Cardiac muscle cell (in vitro differentiated cells and primary cell): ENCODE measurements around the gene INHA. TPM values are rescaled to one million over a fixed set of nuclear protein-coding genes. Genes with fewer than 3 reads are reported as not detected.

Experiments
- DNase-seq, 2 donors: peaks; one replicate each; pipeline versions ENCODE4 v3.0.0 to v3.0.0-alpha.2; 2010 to 2017; ENCODE audit warnings: low read depth in 1 of 2, low spot score in 1 of 2
- H3K27ac ChIP-seq: fragments of 200-600 bp; sonication (generic); 2 replicates; pipeline ENCODE4 v1.5.1; 2016
- H3K27me3 ChIP-seq: fragments of 200-600 bp; sonication (generic); 2 replicates; pipeline ENCODE4 v1.6.0; 2016; ENCODE audit warnings: control low read depth
- H3K36me3 ChIP-seq: fragments of 200-600 bp; sonication (generic); 2 replicates; pipeline ENCODE4 v1.5.1; 2016; ENCODE audit warnings: control low read depth
- H3K4me1 ChIP-seq: fragments of 200-600 bp; sonication (generic); 2 replicates; pipeline ENCODE4 v1.8.1; 2017; ENCODE audit warnings: low read depth, mild to moderate bottlenecking, mixed run types
- H3K4me3 ChIP-seq: fragments of 200-600 bp; sonication (generic); 2 replicates; pipeline ENCODE4 v1.5.1; 2016; ENCODE audit warnings: mild to moderate bottlenecking
- H3K9me3 ChIP-seq: fragments of 200-600 bp; sonication (generic); 2 replicates; pipeline ENCODE4 v1.5.1; 2017; ENCODE audit warnings: low read depth, mild to moderate bottlenecking, control low read depth
- CTCF ChIP-seq: IDR thresholded peaks from 2 replicates; pipeline ENCODE4 v1.5.1; 2012; ENCODE audit warnings: low read depth, mild to moderate bottlenecking, low read length
- polyA plus RNA-seq: library from polyadenylated mRNA; unstranded; fragments of >200 nt; fragmentation: Nextera tagmentation; extraction: Ambion mirVana; gene quantifications from 2 replicates; pipeline ENCODE4 v1.2.1, GENCODE V29; 2016
- total RNA-seq: library from RNA; depleted of rRNA; stranded (reverse); fragments of >200 nt; gene quantifications from 2 replicates; pipeline ENCODE4 v1.2.3, GENCODE V29; 2016

INHA gene
- total and polyA plus RNA-seq, 2 experiments from 2014 or later, result 11.4 to 39.1 TPM

DNA sequence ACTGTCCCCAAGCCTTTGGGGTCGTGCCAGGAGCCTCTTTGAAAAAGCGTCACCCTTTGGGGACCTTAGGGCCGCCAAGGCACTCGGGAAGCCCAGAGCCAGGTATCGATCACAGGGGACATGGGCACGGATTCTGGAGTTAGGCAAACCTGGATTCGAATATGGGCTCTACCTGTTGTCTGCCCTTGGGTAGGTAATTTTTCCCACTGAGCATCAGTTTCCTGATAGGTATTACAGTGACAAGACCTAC, 19.0 kb upstream of the INHA start:
- Histone ChIP-seq H3K4me3 (peak overlapping the region; percentile 47), H3K4me1 (peaks cover 3% of the 10 kb centered on the region), H3K9me3 (no peaks in the 10 kb centered on the region), H3K27ac (no peak overlapping the region), H3K36me3 (peaks cover 21% of the 10 kb centered on the region), H3K27me3 (no peaks in the 10 kb centered on the region)
- TF ChIP-seq CTCF, result no peak
- no peak for DNase-seq

DNA sequence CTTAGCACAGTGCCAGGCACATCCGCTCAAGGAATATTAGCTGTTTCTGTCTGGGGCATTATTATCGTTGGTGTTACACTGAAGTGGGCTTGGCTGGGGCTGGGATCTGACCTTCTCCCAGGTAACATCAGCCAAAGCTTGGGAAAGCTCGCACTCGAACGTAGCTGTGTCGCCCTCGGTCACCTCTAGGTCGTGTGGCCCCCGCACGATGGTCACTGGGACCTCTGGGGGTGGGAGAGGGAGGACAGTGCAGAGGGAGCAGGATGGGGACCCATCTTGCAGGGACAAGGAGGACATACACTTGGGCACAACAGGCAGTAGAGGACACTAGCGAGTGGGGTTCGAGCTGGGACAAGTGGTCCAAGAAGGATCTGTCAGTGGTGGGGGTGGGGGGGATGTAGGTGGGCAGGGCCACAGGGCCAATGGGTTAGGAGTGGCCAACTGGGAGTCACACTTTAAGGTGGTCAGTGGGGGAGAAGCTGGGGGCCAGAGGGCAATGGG, 18.6 kb upstream of the INHA start:
- Histone ChIP-seq H3K36me3 (peaks cover 21% of the 10 kb centered on the region), H3K4me1 (peaks cover 3% of the 10 kb centered on the region), H3K4me3 (no peak overlapping the region), H3K27ac (no peak overlapping the region), H3K27me3 (no peaks in the 10 kb centered on the region), H3K9me3 (no peaks in the 10 kb centered on the region)
- no peak for DNase-seq
- TF ChIP-seq CTCF, result no peak

DNA sequence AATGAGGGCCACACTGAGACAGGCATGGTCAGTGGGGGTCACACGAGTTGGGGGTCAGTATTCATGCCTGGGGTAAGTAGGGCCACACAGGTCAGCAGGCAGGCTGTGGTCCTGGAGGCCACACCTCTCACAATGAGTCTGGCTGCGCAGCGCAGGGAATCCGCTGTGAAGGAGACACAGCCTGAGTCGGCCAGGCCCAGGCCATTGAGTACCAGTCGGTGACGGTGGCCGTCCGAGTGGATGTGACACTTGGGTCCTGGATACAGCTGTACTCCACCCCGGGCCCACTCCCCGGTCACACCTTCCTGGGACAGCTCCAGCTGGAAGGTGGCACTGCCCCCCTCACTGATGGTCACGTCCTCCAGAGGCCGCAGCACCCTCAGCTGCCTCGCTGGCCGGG, 17.8 kb upstream of the INHA start:
- DNase-seq, result no peak
- Histone ChIP-seq H3K36me3 (peaks cover 28% of the 10 kb centered on the region), H3K9me3 (no peaks in the 10 kb centered on the region), H3K27me3 (no peaks in the 10 kb centered on the region), H3K27ac (no peak overlapping the region), H3K4me1 (peaks cover 3% of the 10 kb centered on the region), H3K4me3 (no peak overlapping the region)
- no peak for TF ChIP-seq CTCF

- Histone ChIP-seq H3K4me3 (no peak overlapping the region), H3K9me3 (no peaks in the 10 kb centered on the region), H3K36me3 (peaks cover 29% of the 10 kb centered on the region), H3K27me3 (no peaks in the 10 kb centered on the region), H3K27ac (no peak overlapping the region), H3K4me1 (peaks cover 3% of the 10 kb centered on the region)
- no peak for TF ChIP-seq CTCF
- no peak for DNase-seq
Measured at GRCh38 chr2:219555956-219556355, 16.2 kb upstream of the INHA start.

- DNase-seq, result no peak
Measured at GRCh38 chr2:219556413-219556812, 15.7 kb upstream of the INHA start.

More at GRCh38 chr2:219556413-219556812, 15.7 kb upstream of the INHA start:
- H3K27ac ChIP-seq, result no peak overlapping the region
- peaks cover 3% of the 10 kb centered on the region for H3K4me1 ChIP-seq
- no peaks in the 10 kb centered on the region for H3K27me3 ChIP-seq
- TF ChIP-seq CTCF, result no peak
- no peaks in the 10 kb centered on the region for H3K9me3 ChIP-seq
- no peak overlapping the region for H3K4me3 ChIP-seq
- peaks cover 29% of the 10 kb centered on the region for H3K36me3 ChIP-seq
